GM21423 (cell line): ENCODE results near the gene B3GNT5.

ENCODE experiments used
- ATAC-seq: cut with Tn5 transposase; IDR thresholded peaks from one replicate; pipeline ENCODE4 v1.9.1; 2021; ENCODE audit warnings: mild to moderate bottlenecking, moderate library complexity; ENCODE audit not compliant: unreplicated experiment

The B3GNT5 gene

GRCh38 chr3:183317271-183317670, 64.2 kb downstream of the B3GNT5 start:
- no peak for ATAC-seq

GRCh38 chr3:183317886-183318865, 65.1 kb downstream of the B3GNT5 start:
- no peak for ATAC-seq

GRCh38 chr3:183318877-183319276, 65.8 kb downstream of the B3GNT5 start:
- ATAC-seq: no peak

GRCh38 chr3:183319371-183319770, 66.3 kb downstream of the B3GNT5 start:
- ATAC-seq: no peak
